DMS114 treated with DMSO at 0.1 percent for 48 hours (cell line): ENCODE results near the gene ZNF277.

Experiments
- DNase-seq: peaks from one replicate; lab custom pipeline; 2025; ENCODE audit not compliant: unreplicated experiment; lab: John Stamatoyannopoulos, UW

Gene ZNF277

GRCh38 chr7:112252141-112252540 is 45.6 kb downstream of the ZNF277 start:
- DNase-seq: no peak

- no peak for DNase-seq
These were observed 46.2 kb downstream of the ZNF277 start for GRCh38 chr7:112252691-112253090.

GRCh38 chr7:112254156-112254555 is 47.7 kb downstream of the ZNF277 start:
- DNase-seq: no peak

- no peak for DNase-seq
These were observed 48.4 kb downstream of the ZNF277 start for GRCh38 chr7:112254709-112255387.

GRCh38 chr7:112255388-112255720 is 48.9 kb downstream of the ZNF277 start:
- DNase-seq: no peak

GRCh38 chr7:112257073-112257472 is 50.6 kb downstream of the ZNF277 start:
- no peak for DNase-seq

GRCh38 chr7:112260911-112261310 is 54.4 kb downstream of the ZNF277 start:
- no peak for DNase-seq

GRCh38 chr7:112262036-112262435 is 55.5 kb downstream of the ZNF277 start:
- DNase-seq: no peak

- no peak for DNase-seq
These were observed 56.5 kb downstream of the ZNF277 start for GRCh38 chr7:112262855-112263487.

GRCh38 chr7:112263519-112263918 is 57.0 kb downstream of the ZNF277 start:
- DNase-seq: no peak

GRCh38 chr7:112266141-112266540 is 59.6 kb downstream of the ZNF277 start:
- no peak for DNase-seq

GRCh38 chr7:112266595-112267270 is 60.2 kb downstream of the ZNF277 start:
- DNase-seq: no peak

- DNase-seq: no peak
These were observed 61.6 kb downstream of the ZNF277 start for GRCh38 chr7:112267944-112268691.

GRCh38 chr7:112271162-112271561 is 64.7 kb downstream of the ZNF277 start:
- no peak for DNase-seq

- no peak for DNase-seq
These were observed 66.5 kb downstream of the ZNF277 start for GRCh38 chr7:112272921-112273561.

- no peak for DNase-seq
These were observed 72.5 kb downstream of the ZNF277 start for GRCh38 chr7:112279042-112279441.

- DNase-seq: no peak
These were observed 73.8 kb downstream of the ZNF277 start for GRCh38 chr7:112280267-112280666.

GRCh38 chr7:112282476-112283188 is 76.1 kb downstream of the ZNF277 start:
- no peak for DNase-seq

- no peak for DNase-seq
These were observed 77.0 kb downstream of the ZNF277 start for GRCh38 chr7:112283382-112283910.
